Measurements from ENCODE around the gene DDX19B.
A peak's percentile ranks its signal among the peaks of the same experiment; 100 is the strongest.
"Not testable (repeated sequence)": the region's sequence is repeated elsewhere in the genome, so short reads cannot be mapped to it uniquely, and the experiment has no call there.

Gene DDX19B

DNA sequence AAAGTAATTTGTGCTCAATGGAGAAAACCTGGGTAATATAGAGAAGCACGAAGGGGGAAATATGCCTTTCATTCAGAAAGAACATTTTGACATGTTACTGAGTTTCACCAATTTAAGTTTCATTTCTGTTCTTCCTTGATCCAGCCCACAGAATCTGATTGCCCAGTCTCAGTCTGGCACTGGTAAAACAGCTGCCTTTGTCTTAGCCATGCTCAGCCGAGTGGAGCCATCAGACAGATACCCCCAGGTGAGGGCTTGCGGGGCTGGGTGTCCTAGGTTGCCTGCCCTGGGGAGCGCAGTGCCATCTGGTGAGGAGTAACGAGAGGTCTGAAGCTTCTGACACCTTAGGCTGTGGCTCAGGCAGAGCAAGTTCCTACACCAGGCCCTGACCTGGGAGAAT is 65.4 kb downstream of the DDX19B start:
- DNase-seq, result no peak

GRCh38 chr16:70370145-70370544 is 71.2 kb downstream of the DDX19B start:
- not testable (repeated sequence) for DNase-seq

- DNase-seq, result no peak
These were observed 71.9 kb downstream of the DDX19B start for GRCh38 chr16:70370924-70371323.

- no peak for DNase-seq
These were observed 74.1 kb downstream of the DDX19B start for GRCh38 chr16:70372921-70373728.

DNA sequence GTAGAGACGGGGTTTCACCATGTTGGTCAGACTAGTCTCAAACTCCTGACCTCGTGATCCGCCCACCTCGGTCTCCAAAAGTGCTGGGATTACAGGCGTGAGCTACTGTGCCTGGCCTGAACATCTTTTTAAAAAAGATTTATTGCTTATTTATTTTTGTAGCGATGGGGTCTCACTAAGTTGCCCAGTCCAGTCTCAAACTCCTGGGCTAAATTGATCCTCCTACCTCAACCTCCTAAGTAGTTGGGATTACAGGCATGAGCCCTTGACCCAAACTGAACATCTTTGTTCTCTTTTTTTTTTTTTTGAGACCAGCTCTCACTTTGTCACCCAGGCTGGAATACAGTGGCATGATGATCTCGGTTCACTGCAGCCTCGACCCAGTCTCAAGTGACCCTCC is 75.2 kb downstream of the DDX19B start:
- DNase-seq, result no peak

DNA sequence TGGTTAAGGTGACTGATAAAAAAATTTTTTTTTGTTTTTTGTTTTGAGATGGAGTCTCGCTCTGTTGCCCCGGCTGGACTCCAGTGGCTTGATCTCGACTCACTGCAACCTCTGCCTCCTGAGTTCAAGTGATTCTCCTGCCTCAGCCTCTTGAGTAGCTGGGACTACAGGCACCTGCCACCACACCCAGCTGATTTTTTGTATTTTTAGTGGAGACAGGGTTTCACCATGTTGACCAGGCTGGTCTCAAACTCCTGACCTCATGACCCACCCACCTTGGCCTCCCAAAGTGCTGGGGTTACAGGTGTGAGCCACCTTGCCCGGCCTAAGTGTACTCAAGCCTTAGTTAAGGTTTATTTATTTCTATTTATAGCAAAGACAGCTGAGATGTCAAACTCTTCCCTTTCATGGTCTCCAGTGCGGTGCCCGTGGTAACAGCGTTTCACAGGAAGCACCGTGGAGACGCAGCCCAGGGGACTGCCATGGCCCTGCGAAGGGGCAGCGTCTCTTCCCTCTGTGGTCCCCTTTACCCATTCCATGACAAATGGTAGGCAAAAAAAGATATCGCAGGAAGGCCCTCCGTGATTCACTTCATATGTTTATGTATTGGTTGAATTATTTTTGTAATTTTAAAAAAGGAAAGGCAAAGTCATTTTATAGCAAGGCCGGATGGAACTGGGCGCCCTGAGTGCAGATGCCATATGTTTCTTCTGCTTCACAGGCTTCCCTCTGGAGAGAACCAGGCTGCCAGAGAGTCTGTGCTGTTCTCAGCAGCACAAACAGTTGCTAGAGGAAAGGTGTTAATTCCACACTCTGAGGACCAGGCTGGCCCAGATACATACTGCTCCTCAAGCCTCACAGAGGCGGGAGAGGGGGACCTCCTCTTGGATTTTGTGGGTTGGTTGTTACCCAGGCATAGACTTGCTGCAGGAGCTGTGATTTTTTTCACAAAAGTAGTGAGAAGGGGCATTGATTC is 76.9 kb downstream of the DDX19B start:
- no peak for DNase-seq

DNA sequence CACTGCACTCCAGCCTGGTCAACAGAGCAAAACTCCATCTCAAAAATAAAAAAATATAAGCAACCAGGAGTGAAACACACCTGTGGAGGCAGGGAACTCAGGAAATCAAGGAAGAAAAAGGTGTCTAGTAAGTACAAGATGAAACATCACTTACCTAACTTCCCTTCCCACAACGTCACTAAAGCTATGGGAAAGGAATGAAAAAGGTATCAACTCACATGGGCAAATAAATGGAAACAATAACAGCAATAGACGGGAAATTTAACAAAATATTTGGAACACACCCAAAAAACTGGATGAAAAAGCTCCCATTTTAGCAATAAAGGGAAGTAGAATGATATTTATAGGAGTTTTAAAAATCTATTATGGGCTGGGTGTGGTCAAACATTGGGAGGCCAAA is 78.8 kb downstream of the DDX19B start:
- DNase-seq, result no peak

DNA sequence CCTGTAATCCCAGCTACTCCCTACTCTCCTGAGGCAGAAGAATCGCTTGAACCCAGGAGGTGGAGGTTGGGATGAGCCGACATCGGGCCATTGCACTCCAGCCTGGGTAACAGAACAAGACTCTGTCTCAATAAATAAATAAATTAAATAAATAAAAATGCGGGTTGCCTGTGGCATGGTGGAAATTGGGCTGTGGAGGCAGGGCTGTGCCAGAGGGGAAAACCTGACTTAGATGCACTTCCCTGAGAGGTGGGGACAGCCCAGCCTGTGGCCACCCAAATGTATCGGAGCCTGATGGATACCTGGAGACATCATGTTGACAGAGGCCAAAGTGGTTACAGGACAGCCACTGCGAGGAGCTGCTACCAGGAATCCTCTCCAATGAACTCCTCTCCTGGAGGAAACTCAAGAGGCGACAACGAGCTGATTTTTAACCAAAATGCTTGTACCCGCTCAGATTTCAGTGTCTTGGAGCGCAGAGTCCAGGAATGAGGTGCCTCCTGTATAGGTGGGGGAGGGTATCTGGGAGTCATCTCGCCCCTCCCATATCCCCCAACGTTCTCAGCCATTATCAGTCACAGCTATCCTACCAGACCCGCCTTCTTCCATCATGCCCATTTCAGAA is 80.0 kb downstream of the DDX19B start:
- DNase-seq, result no peak

DNA sequence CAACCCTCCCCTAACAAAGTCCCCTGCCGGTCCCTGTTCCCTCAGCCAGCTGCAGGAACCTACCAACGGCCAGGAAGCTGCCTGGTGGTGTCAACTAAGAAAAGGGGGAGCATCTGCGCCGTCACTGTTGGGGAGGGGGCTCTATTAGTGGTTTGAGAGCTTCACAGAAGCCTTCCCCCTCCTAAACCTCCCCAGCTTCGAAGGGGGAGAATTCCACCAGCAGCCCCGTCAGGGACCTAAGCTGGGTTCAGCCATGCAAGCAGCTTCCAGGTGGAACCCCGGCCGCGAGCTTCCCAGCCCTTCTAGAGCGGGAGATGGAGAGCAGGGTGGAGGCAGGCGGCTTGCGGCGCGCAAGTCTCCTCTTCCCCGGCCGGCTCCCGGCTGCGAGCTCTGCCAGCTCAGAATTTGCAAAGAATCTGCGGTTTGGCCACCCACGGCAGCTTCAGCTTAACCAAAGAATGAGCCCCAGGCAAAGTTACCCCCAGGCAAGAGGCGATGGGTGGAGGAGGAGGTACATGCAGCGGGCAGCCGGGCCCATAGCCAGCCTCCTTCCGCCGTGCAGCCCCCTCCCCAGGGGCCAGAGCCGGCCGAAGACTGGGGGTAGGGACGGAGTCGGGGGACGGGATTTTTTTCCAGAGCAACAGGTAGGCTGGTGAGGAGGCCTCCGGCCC is 81.4 kb downstream of the DDX19B start:
- DNase-seq, result peak; percentile 30

DNA sequence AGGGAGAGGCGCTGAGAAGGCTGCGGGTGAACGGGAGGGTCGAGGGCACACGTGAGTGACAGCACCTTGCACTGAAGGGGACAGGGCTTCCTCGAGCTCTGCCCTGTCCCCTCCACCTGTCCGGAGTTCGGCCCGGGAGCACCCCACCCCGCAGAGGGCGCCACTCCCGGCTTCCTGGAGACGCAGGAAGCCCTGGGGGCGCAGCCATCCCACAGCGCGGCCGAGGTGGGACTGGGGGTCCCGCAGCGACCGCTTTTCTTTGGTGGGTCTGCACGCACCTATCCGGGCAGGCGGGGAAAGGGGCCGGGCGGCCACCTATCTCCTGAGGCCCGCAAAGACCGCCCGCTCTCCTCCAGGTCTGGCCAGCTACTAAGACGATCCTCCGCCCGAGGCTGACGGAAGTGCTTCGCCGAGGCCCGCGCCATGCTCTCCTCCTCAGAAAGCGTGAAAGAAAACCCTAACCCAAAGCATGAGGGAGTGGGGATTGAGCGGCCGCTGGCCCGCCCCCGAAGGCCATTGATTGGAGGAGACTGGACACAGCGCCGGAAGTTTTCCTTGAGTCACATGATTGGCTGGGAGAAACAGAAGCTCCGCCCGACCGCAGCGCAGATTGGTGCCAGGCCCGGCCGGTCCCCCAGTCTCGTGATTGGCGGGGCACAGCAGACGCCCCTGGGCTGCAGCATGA is 82.1 kb downstream of the DDX19B start:
- DNase-seq, result peak; percentile 91

GRCh38 chr16:70381604-70382342 is 82.8 kb downstream of the DDX19B start:
- DNase-seq, result no peak

DNA sequence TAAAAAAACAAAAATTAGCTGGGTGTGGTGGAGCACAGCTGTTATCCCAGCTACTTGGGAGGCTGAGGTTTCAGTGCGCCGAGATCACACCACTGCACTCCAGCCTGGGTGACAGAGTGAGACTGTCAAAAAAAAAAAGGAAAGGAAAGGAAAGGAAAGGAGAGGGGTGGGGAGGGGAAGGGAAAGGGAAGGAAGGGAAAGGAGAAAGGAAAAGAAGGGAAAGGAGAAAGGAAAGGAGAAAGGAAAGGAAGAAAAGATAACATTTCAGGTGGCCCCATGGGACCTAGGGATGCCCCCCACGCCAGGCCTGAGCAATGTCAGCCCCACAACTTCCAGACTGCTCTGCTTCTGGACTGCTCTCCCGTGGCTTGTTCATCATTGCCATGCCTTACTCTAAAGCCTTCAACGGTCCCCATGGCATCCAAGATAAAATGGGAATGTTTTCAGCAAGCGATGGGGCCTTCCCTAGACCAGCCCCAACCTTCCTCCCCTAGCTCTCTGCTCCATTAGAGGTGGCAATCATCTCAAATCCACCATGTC is 84.5 kb downstream of the DDX19B start:
- no peak for DNase-seq

Measured in NCI-H526 treated with DMSO at 0.1 percent for 48 hours (cell line).